Measurements from ENCODE around the gene ELN.

ELN gene

GRCh38 chr7:74015670-74016069 is 12.3 kb upstream of the ELN start:
- H3K4me3 ChIP-seq (ENCODE audit: low read depth, low read length) = no peak overlapping the region
- DNase-seq (ENCODE audit: low read depth) = no peak
- TF ChIP-seq CTCF (conservative IDR thresholded peaks at IDR 0.05; ENCODE audit: low read depth, low read length) = no peak

- no peak for TF ChIP-seq CTCF (conservative IDR thresholded peaks at IDR 0.05; ENCODE audit: low read depth, low read length)
- no peak overlapping the region for H3K4me3 ChIP-seq (ENCODE audit: low read depth, low read length)
- DNase-seq (ENCODE audit: low read depth) = no peak
These were observed 10.8 kb upstream of the ELN start for GRCh38 chr7:74017125-74017524.

- TF ChIP-seq CTCF (conservative IDR thresholded peaks at IDR 0.05; ENCODE audit: low read depth, low read length) = no peak
- no peak for DNase-seq (ENCODE audit: low read depth)
These were observed 9.6 kb upstream of the ELN start for GRCh38 chr7:74018246-74018895.

GRCh38 chr7:74019149-74019548 is 8.8 kb upstream of the ELN start:
- no peak overlapping the region for H3K4me3 ChIP-seq (ENCODE audit: low read depth, low read length)
- DNase-seq (ENCODE audit: low read depth) = no peak
- TF ChIP-seq CTCF (conservative IDR thresholded peaks at IDR 0.05; ENCODE audit: low read depth, low read length) = no peak

More at GRCh38 chr7:74018246-74018895, 9.6 kb upstream of the ELN start:
- H3K4me3 ChIP-seq (ENCODE audit: low read depth, low read length) = no peak overlapping the region

- TF ChIP-seq CTCF (conservative IDR thresholded peaks at IDR 0.05; ENCODE audit: low read depth, low read length) = no peak
- no peak overlapping the region for H3K4me3 ChIP-seq (ENCODE audit: low read depth, low read length)
- no peak for DNase-seq (ENCODE audit: low read depth)
These were observed 7.6 kb upstream of the ELN start for GRCh38 chr7:74020390-74020789.

- TF ChIP-seq CTCF (conservative IDR thresholded peaks at IDR 0.05; ENCODE audit: low read depth, low read length) = no peak
- no peak for DNase-seq (ENCODE audit: low read depth)
- H3K4me3 ChIP-seq (ENCODE audit: low read depth, low read length) = no peak overlapping the region
These were observed 6.2 kb upstream of the ELN start for GRCh38 chr7:74021546-74022320.

GRCh38 chr7:74022507-74022906 is 5.5 kb upstream of the ELN start:
- no peak overlapping the region for H3K4me3 ChIP-seq (ENCODE audit: low read depth, low read length)
- DNase-seq (ENCODE audit: low read depth) = no peak
- TF ChIP-seq CTCF (conservative IDR thresholded peaks at IDR 0.05; ENCODE audit: low read depth, low read length) = no peak
